GM20000 (cell line): ENCODE measurements around the gene ZNF433.
"Not testable (repeated sequence)": the region's sequence is repeated elsewhere in the genome, so short reads cannot be mapped to it uniquely, and the experiment has no call there.

Source experiments
- DNase-seq: peaks from one replicate; pipeline ENCODE4 v3.0.0; 2012; ENCODE audit warnings: low spot score
- CTCF ChIP-seq: IDR thresholded peaks from 2 replicates; pipeline ENCODE4 v1.5.1; 2012; ENCODE audit warnings: mild to moderate bottlenecking, control low read depth; ENCODE audit errors: extremely low read depth, missing control alignments

Gene ZNF433

DNA sequence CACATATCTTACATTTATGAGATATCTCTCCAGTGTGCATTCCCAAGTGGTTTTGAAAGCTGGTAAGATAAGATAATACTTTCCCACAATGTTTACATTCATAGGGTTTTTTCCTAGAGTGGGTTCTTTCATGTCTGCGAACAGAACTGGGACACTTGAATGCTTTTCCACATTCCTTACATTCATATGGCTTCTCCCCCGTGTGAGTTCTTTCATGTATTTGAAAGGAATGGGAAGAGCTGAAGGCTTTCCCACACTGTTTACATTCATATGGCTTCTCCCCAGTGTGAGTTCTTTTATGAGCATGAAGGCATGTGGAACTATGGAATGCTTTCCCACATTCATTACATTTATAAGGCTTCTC is 19.7 kb downstream of the ZNF433 start:
- DNase-seq: no peak
- no peak for TF ChIP-seq CTCF

DNA sequence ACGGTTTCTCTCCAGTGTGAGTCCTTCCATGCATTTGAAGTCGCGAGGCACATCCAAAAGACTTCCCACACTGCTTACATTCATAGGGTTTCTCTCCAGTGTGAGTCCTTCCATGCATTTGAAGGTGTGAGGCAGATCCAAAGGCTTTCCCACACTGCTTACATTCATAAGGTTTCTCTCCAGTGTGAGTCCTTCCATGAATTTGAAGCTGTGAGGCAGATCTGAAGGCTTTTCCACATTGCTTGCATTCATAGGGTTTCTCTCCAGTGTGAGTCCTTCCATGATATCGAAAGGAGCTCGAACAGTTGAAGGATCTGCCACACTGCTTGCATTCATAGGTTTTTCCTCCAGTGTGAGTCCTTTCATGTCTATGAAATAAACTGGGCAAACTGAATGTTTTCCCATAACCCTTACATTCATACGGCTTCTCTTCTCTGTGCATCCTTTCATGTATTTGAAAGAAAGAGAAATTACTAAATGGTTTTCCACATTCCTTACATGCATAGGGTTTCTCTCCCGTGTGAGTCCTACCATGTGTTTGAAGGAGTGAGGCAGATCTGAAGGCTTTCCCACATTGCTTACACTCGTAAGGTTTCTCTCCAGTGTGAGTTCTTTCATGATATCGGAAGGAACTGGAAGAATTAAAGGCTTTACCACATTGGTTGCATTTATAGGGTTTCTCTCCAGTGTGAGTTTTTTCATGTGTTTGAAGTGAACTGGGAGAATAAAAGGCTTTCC is 20.3 kb downstream of the ZNF433 start:
- DNase-seq: no peak
- no peak for TF ChIP-seq CTCF

GRCh38 chr19:12000152-12000981 is 35.1 kb downstream of the ZNF433 start:
- TF ChIP-seq CTCF: no peak
- peak; percentile 64 for DNase-seq

DNA sequence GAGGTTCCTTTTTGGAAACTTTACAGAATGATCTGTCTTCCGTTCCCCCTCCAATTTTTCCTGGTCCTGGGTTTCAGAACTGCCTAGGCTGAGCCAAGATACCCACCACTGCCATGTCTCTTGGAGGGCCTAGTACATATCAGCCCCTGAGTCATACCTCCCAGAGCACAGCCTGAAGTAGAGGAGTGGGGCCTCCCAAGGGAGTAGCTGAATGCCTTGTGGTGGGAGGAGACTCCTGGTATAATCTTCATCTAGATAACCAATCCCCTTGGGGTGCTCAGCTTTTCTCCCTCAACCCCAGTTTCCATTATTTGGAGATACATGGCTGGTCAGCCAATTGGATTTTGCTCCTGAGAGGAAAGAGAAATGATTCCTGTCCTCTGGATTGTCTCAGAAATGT is 40.3 kb downstream of the ZNF433 start:
- no peak for TF ChIP-seq CTCF
- DNase-seq: no peak

DNA sequence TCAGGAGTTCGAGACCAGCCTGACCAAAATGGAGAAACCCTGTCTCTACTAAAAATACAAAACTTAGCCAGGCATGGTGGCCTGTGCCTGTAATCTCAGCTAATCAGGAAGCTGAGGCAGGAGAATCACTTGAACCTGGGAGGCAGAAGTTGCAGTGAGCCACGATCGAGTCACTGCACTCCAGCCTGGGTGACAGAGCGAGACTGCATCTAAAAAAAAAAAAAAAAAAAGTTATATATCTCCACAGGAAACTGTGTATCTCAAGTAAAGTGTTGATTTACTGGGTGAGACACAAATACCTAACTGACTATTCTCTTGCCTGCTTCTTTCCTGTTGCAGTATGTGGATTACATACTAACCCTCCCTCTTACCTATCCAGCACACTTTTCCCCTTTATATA is 43.6 kb downstream of the ZNF433 start:
- DNase-seq: not testable (repeated sequence)

DNA sequence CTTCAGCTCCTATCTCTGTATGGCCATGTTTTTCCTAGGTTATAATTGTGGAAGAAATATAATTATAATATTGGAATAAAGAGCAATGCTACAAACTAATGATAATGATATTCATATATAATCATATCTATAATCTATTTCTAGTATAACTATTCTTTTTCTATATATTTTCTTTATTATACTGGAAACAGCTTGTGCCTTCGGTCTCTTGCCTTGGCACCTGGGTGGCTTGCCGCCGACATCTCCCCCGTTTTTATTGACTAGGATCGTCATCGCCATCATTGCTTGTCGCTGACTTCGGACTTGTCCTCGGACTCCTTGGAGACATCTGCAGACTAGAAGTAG is 46.4 kb downstream of the ZNF433 start:
- no peak for DNase-seq
- no peak for TF ChIP-seq CTCF

DNA sequence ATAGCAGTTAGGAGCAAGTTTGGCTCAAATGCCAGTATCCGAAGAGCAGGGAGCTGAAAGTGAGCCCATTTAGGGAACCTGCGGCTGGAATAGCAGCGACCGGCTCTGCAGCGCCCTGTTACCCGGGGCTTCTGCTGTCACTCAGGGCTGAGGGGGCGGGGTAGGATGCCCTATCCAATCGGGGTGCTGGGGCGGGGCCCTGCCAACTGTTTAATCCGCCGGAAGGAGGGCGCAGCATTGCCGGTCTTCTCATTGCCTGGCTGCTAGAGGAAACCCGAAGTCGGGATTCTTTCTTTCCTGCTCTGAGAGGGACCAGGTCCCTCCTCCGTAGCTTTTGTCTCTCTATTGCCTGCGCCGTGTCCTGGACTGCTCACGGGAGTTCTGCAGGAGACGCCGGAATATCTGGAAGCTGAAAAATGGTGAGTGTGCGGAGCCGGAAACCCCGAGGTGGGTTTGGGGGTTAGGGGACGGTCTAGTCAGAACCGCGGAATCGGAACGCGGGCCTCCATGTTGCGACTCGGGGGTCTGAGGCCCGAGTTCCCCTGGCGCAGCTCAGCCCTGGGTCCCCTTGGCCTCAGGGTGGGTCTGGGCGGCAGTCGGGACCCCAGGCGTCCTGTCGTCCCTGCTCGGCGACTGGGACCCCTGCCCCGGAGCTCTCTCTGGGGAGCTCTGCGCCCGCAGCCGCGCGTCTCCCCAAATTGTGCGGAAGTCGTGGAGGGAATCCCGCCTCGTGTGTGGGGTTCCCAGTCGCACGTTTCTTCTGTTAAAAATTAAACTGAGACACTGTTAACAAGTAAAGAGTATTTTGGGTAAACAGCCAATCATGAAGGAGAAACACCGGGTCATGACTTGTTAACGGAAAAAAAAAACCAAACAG is 47.8 kb downstream of the ZNF433 start:
- DNase-seq: peak; percentile 88
- TF ChIP-seq CTCF: no peak
